Stimulated activated CD4-positive, alpha-beta T cell treated with anti-CD3 and anti-CD28 coated beads, Interleukin-1b, Interleukin-23, amount 100 ng/mL, for 1 hour (primary cell): Measurements from ENCODE around the gene NDFIP1.
"Not testable (repeated sequence)": the region's sequence is repeated elsewhere in the genome, so short reads cannot be mapped to it uniquely, and the experiment has no call there.

Experiments
- DNase-seq, 2 donors: peaks; one replicate each; pipeline ENCODE4 v3.0.0-alpha.2; 2020; ENCODE audit warnings: low read depth in 2 of 2

Gene NDFIP1

GRCh38 chr5:142186857-142187594 lies 78.4 kb downstream of the NDFIP1 start:
- no peak for DNase-seq

- not testable (repeated sequence) for DNase-seq
Observed at GRCh38 chr5:142188691-142189090, 80.1 kb downstream of the NDFIP1 start.

- DNase-seq, result no peak
Observed at GRCh38 chr5:142189813-142190212, 81.2 kb downstream of the NDFIP1 start.

- no peak for DNase-seq
Observed at GRCh38 chr5:142191776-142192175, 83.2 kb downstream of the NDFIP1 start.

GRCh38 chr5:142192286-142193113 lies 83.9 kb downstream of the NDFIP1 start:
- DNase-seq, result no peak

- DNase-seq, result no peak
Observed at GRCh38 chr5:142193114-142193428, 84.5 kb downstream of the NDFIP1 start.

- DNase-seq, result no peak
Observed at GRCh38 chr5:142197098-142197497, 88.5 kb downstream of the NDFIP1 start.

GRCh38 chr5:142197781-142198180 lies 89.2 kb downstream of the NDFIP1 start:
- DNase-seq, result no peak

GRCh38 chr5:142199388-142199787 lies 90.8 kb downstream of the NDFIP1 start:
- DNase-seq, result no peak

GRCh38 chr5:142200387-142200786 lies 91.8 kb downstream of the NDFIP1 start:
- DNase-seq, result no peak

GRCh38 chr5:142201471-142201887 lies 92.9 kb downstream of the NDFIP1 start:
- no peak for DNase-seq

- DNase-seq, result no peak
Observed at GRCh38 chr5:142202282-142202681, 93.7 kb downstream of the NDFIP1 start.
